CD4-positive, alpha-beta T cell treated with Interleukin-4 for 1 hour (primary cell): ENCODE data around the gene SGSM1.
"Not testable (repeated sequence)": the region's sequence is repeated elsewhere in the genome, so short reads cannot be mapped to it uniquely, and the experiment has no call there.

Experiments
- DNase-seq, 2 donors: peaks; one replicate each; pipeline ENCODE4 v3.0.0-alpha.2; 2020 to 2022

Gene SGSM1

DNA sequence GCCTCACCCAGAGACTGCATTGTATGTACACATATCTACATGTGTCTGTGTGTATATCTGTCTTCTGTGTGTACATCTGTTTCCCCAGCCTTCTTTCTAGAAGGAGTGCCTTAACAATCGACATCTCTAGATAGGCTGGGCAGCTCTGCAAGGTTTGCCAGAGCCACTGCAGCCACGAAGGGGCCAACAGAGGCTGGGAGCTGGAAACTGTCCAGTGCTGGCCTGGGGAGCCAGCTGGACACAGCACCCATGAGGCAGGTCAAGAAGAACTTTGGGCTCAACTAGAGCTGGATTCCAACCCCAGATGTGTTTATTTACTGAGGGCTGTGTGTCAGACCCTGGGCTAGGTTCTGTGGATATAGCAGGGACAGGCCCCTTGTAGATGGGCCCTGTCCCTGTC lies 3.3 kb downstream of the SGSM1 start:
- no peak for DNase-seq

- no peak for DNase-seq
Observed at GRCh38 chr22:24810043-24810749, 4.2 kb downstream of the SGSM1 start.

- no peak for DNase-seq
Observed at GRCh38 chr22:24812950-24813775, 7.2 kb downstream of the SGSM1 start.

- no peak for DNase-seq
Observed at GRCh38 chr22:24813861-24814770, 8.1 kb downstream of the SGSM1 start.

GRCh38 chr22:24816806-24817205 lies 10.8 kb downstream of the SGSM1 start:
- no peak for DNase-seq

GRCh38 chr22:24819487-24819886 lies 13.5 kb downstream of the SGSM1 start:
- DNase-seq: no peak

DNA sequence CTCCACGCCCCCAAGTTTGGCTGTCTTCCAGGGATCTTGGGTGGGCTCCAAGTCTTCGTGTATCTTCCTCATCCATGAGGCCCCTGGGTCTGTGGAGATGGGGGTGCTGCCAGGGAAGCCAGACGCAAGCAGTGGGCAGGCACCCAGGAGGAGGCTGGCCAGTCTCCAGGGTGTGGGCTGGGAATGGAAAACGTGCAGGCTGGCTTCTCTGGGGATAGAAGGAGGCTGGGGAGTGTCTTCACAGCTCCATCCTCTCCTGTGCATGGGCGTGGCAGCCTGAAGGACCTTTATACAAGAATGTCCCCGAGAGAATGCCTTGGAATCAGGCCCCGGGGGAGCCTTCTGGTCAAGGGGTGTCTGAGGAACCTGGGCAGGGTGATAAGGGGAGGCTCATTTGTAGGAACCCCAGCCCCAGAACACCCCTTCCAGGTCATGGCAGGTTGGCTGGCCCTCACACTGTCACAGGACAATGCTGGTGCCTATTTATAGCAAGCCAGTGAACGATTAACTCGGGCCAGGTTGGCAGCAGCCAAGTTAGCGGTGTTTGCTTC lies 14.0 kb downstream of the SGSM1 start:
- DNase-seq: no peak

- DNase-seq: no peak
Observed at GRCh38 chr22:24822471-24822870, 16.5 kb downstream of the SGSM1 start.

GRCh38 chr22:24823787-24824186 lies 17.8 kb downstream of the SGSM1 start:
- DNase-seq: no peak

DNA sequence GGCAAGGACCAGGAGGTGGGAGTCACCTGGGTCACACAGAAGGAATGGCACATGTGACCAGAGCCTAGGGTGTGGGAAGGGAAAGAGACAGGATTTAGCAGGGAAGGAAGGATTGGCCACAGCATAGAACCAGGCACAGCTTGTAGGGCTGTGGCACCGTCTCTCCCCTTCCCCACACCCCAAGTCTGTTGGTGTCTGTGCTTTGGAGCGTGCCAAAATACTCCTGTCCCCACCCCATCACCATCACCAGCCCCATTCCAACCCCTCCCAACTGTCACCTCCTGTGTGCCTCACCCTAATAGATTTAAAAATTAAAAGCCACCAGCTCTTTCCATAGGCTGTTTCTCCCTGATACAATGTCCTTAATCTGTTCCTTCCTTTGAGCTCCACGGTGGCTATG lies 18.2 kb downstream of the SGSM1 start:
- no peak for DNase-seq

- DNase-seq: no peak
Observed at GRCh38 chr22:24824915-24825314, 18.9 kb downstream of the SGSM1 start.

DNA sequence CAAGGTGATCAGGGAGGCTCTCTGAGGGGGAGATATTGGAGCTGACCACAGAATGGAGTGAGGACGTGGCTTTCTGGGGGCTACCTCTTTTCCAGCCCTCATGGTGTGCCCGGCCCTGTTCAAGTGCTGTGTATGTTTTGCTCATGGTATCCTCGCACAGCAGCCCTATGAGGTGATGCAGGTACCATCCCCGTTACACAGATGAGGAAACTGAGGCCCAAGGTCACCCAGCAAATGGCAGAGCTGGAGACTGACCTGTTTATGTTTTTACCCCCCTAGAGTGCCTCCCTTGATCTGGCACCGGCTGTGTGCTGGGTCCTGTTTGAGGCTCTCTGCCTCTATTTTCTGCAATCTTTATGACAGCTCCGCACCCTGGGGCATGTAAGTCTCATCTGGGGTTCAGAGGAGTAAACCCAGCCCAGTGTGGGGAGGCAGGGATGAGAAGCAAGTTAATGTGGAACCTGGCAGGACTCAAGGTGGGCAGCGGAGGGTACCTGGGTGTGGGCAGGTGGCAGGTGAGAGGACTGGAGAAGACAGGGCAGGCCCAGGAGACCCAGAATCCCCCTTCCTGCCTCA lies 20.8 kb downstream of the SGSM1 start:
- DNase-seq: no peak

DNA sequence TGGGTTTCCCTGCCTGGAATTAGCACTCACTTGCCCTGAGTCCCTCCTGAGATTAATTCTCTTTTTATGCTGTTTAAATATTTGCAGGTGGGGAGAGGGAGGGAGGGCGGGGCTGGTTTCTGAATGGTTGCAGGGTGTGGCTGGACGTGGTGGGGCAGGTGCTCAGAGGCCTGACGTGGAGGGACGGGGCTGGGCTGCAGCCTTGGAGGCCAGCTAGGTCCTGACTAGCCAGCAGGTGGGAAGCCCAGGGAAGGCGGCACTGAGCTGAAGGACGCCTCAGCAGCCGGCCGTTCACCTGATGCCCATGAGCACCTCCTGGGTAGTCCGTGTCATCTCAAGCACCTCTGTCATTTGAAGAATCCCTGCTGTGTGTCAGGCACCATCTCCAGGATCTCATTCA lies 21.3 kb downstream of the SGSM1 start:
- DNase-seq: no peak

GRCh38 chr22:24830205-24830979 lies 24.4 kb downstream of the SGSM1 start:
- no peak for DNase-seq

GRCh38 chr22:24831687-24832086 lies 25.7 kb downstream of the SGSM1 start:
- DNase-seq: no peak

DNA sequence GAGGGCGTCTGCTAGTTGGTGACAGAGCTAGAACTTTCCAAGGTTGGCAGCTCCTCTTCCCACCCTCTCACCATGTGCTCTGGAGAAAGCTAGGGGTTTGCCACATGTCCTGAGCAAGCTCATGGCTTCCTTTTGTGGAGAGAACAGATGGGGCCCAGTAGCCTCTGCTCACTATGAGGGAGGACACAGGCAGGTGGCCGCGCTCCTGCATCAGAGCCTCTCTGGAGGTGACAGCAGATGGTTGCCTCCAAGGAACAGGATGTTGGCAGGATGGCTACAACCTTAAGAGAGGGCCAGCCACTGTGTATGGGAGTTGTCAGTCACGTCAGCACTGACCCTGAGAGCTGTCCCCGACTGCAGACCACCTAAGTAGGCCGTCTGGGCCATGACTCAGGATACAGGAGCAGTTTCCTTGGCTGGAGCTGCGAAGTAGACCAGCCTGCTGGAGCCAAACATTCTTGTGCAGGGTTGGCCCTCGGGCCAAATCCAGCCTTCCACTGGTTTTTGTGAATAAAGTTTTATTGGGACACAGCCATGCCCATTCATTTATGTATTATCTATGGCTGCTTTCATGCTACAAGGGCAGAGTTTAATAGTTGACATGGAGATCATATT lies 28.0 kb downstream of the SGSM1 start:
- no peak for DNase-seq

DNA sequence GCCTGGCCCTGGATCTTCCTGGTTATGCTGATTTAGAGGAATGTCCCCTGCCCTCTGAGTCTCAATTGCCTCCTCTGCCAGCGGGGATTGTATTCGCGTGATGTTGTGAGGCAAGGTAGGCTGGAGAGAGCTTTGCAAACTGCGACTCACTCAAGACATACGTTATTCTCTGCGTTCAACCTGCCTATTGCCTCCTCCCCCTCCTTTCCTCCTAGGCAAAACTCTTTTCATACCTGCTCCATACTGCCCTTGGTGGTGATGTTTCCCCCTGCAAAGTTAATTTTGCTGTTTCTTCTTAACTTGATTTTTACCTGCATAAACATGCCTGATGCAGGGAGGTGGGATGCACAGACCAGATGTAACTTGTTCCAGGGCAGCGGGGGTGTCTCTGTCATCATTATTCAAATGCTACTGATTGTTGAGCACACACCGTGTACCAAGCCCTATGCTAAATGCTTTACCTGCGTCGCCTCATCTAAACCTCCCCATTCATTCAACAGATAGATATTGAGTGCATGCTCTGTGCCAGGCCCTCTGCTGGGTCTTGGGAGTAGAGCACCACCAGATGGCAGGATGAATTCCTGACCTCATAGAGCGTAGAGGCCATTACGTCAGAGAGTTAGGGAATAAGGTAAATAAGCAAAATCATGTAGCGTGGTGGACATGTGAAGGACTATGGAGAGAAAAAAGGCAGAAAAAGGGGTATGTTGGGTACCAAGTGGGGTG lies 29.0 kb downstream of the SGSM1 start:
- DNase-seq: no peak

DNA sequence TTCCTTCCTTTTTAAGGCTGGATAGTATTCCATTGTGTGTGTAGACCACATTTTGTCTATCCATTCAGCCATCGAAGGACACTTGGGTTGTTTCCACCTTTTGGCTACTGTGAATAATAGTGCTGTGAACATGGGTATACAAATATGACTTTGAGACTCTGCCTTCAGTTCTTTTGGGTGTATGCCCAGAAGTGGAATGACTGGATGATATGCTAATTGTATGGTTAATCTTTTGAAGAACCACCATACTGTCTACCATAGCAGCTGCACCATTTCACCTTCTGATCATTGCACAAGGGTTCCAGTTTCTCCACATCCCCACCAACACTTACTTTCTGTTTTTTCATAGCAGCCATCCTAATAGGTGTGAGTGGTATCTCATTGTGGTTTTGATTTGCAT lies 30.3 kb downstream of the SGSM1 start:
- DNase-seq: no peak

GRCh38 chr22:24837517-24837916 lies 31.5 kb downstream of the SGSM1 start:
- DNase-seq: not testable (repeated sequence)

- no peak for DNase-seq
Observed at GRCh38 chr22:24841261-24841660, 35.2 kb downstream of the SGSM1 start.

DNA sequence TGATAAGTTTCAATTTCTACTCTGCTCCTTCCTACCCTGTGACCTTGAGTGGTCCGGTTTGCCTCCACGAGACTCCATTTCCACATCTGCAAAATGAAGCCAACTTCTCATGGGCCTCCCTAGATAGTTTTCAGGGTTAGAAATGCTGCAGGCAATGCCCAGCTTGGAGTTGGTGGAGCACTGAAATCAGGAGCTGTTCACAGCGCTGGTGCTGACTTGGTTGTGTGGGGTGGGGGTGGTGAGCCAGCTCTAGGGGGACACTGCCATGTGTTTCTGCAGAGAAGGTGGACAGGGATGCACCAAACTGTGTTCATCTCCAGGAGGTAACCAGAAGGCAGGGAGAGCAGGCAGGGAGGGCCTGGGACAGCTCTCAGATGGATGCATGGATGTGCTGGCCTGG lies 37.0 kb downstream of the SGSM1 start:
- DNase-seq: no peak
